ENCODE measurements around the gene H6PD.

The H6PD gene

DNA sequence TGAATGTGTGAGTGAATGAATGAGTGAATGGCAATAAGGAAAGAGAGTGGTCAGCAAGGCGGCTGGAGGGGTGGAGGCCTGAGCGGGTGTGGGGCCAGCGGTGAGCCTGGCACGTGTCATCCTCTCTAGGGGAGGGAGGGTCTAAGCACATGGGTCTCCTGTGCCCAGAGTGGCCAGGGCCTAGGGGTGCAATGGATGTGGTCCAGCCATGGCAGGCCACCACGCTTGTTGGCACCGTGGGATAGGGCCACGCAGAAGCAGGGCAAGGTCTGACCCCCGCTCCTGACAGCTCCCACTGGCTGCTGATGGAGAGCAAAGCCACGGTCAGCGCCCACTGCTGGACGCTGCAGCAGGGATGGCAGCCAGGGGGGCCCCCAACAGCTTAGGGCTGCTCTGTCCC lies 38.6 kb downstream of the H6PD start:
- DNase-seq (ENCODE audit: low read depth in 4 of 4, low spot score in 1 of 4) = no peak

DNA sequence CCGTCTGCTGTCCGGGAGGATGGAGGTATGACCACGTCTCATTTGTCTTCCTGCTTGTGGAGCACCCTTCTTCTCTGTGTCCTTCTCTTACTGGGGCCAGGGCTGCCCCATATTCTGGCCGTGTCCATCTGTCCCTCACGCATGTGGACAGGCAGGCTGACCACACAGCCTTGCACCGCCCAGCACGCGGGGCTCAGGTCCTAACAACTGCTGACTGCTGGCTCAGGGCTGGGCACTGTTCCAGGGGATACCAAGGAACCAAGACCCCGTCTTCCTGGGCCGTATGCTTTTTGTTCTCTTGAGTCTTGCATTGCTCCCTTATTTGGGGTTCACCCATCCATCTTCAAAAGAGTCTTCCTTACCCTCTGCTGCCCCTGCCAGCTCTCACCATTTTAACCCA lies 40.6 kb downstream of the H6PD start:
- DNase-seq (ENCODE audit: low read depth in 4 of 4, low spot score in 1 of 4) = no peak

DNA sequence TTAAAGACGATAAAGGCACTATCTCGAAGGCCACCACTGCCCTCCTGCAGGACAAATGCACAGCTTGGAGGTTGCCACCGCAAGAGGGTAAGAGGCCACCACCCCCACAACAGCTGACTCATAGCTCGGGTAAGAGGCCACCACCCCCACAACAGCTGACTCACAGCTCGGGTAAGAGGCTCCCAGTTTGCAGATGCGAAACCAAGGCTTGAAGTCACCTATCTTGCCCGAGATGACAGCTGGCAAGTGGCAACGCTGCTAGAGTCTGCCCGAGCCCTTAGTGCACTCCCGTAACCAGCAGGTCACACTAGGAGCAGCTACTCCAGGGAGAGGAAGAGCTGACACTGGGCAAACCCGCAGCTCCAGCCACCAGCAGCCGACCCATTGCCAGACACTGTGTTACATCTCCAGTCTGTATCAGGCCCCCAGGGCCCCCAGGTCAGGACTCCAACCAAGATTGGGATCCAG lies 41.0 kb downstream of the H6PD start:
- peak in 2 of 4 experiments; percentile 67 to 74 for DNase-seq (ENCODE audit: low read depth in 4 of 4, low spot score in 1 of 4)

DNA sequence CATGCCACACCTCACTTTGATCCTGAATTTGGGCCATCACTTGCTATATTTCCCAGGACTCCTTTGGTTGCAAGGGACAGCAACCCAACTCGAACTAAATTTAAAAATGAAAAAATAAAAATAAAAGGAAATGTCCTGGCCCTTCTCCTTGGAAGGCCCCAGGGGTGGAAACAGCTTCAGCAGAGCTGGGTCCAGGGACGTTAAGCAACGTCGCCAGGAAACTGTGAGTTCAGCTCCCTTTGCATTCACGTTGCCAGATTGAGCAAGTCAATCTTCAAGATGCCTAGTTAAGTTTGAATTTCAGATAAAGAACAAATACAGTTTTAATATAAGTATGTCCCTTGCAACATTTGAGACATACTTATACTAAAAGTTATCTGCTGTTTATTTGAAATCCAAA lies 43.5 kb downstream of the H6PD start:
- DNase-seq (ENCODE audit: low read depth in 4 of 4, low spot score in 1 of 4) = no peak

GRCh38 chr1:9278585-9279153 lies 44.1 kb downstream of the H6PD start:
- no peak for DNase-seq (ENCODE audit: low read depth in 4 of 4, low spot score in 1 of 4)

DNA sequence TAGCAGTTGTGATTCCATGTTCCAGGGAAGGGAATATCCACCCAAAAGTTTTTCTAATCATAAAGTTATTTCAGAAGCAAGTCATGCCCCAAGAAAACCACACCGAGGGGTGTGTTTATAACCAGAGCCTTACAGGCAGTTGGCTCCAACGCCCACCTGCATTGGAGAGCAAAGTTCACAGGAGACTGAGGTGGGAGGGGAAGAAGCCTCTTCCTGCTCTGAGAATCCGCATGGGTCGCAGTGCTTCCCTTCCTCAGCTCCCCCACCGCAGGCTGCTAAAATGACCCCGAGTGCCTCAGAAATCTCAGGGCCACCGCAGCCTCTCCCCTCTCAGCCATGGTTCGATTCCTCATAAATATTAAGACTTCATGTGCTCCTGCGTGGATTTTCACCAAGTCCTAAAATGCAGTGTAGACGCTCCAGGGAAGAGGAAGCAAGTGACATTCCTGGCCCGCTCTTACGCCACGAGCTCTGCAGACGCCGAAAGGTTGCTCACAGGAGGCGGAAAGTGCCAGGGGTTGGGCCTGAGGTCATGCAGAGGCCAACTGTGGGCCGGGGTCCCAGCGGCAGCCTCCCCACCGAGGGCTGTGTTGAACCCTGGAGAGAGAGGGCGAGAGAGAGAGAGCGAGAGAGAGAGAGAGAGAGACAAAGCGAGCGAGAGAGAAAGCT lies 44.7 kb downstream of the H6PD start:
- no peak for DNase-seq (ENCODE audit: low read depth in 4 of 4, low spot score in 1 of 4)

- DNase-seq (ENCODE audit: low read depth in 4 of 4, low spot score in 1 of 4) = peak in 2 of 4 experiments; percentile 55 to 56
Measured at GRCh38 chr1:9280015-9280860, 45.7 kb downstream of the H6PD start.

GRCh38 chr1:9281071-9281827 lies 46.7 kb downstream of the H6PD start:
- no peak for DNase-seq (ENCODE audit: low read depth in 4 of 4, low spot score in 1 of 4)

- DNase-seq (ENCODE audit: low read depth in 4 of 4, low spot score in 1 of 4) = no peak
Measured at GRCh38 chr1:9281908-9282695, 47.5 kb downstream of the H6PD start.

- DNase-seq (ENCODE audit: low read depth in 4 of 4, low spot score in 1 of 4) = no peak
Measured at GRCh38 chr1:9282696-9282955, 48.1 kb downstream of the H6PD start.

GRCh38 chr1:9284061-9284460 lies 49.5 kb downstream of the H6PD start:
- DNase-seq (ENCODE audit: low read depth in 4 of 4, low spot score in 1 of 4) = no peak

DNA sequence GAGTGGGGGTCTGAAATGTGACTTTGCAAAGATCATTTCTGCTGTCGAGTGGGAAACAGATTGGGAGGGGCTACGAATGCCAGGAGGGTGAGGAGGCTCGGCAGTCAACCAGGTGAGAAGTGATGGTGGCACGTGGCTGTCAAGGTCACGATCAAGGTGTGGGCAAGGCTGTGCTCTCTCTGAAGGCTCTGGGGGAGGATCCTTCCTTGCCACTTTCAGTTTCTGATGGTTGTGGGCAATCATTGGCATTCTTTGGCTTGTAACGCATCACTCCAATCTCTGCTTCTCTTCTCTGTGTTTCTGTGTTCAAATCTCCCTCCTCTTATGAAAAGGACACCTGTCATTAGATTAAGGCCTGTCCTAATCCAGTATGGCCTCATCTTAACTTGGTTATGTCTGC lies 52.0 kb downstream of the H6PD start:
- no peak for DNase-seq (ENCODE audit: low read depth in 4 of 4, low spot score in 1 of 4)

- DNase-seq (ENCODE audit: low read depth in 4 of 4, low spot score in 1 of 4) = peak; percentile 71 to 93 (median 84)
Measured at GRCh38 chr1:9289090-9289534, 54.5 kb downstream of the H6PD start.

DNA sequence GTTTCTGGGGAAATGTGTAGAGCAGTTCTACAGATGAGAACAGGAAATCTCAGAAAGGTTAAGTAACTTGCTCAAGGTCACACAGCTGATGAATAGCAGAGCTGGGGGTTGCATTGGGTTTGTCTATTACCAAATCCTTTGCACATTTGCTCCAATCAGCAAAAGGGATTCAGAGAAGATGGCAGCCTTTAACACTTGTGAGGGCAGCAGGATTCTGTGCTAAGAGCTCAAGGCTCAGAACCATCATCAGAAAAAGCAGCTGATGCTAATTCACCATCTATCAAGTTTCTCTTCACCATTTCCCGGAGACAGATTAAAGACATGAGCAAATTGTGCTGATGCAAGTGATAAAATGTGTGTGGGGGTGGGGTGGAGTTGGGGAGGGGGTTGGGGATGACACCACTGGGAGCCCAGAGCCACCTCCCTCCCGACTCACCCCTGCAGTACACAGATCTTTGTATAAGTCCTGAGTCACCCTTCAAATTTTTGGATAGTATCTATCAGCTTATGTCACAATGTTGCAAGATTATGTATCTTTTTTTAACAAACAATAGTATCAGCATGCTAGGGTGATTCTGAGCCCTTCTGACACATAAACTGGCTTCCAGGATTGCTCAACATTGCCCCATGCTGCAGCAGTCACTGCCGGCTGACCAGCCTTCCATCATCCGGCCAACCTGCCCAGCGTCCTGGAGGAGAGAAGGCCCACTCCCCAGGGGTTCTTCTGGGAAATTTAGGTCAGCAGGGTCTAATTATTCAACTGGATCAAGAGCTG lies 55.3 kb downstream of the H6PD start:
- no peak for DNase-seq (ENCODE audit: low read depth in 4 of 4, low spot score in 1 of 4)

DNA sequence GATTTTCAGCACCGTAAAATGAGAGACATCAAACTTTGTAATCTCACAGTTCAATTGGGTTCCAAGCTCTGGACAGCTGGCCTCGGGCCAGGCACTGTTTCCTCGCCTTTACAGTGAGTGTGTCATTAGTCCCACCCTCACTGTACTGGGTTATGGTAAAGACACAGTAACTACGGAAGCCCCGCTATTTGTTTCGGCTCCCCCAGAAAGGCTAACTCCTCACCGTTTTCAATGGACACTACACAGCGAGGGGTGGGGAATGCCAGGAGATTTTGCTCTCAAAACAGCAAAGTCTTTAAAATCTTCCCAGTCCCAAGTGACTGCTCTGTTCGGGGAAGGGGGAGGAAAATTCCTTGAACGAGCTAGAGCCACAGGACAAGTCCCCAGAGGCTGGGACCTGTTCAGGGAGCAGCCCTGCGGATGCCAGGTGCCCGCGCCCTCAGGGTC lies 57.4 kb downstream of the H6PD start:
- DNase-seq (ENCODE audit: low read depth in 4 of 4, low spot score in 1 of 4) = no peak

DNA sequence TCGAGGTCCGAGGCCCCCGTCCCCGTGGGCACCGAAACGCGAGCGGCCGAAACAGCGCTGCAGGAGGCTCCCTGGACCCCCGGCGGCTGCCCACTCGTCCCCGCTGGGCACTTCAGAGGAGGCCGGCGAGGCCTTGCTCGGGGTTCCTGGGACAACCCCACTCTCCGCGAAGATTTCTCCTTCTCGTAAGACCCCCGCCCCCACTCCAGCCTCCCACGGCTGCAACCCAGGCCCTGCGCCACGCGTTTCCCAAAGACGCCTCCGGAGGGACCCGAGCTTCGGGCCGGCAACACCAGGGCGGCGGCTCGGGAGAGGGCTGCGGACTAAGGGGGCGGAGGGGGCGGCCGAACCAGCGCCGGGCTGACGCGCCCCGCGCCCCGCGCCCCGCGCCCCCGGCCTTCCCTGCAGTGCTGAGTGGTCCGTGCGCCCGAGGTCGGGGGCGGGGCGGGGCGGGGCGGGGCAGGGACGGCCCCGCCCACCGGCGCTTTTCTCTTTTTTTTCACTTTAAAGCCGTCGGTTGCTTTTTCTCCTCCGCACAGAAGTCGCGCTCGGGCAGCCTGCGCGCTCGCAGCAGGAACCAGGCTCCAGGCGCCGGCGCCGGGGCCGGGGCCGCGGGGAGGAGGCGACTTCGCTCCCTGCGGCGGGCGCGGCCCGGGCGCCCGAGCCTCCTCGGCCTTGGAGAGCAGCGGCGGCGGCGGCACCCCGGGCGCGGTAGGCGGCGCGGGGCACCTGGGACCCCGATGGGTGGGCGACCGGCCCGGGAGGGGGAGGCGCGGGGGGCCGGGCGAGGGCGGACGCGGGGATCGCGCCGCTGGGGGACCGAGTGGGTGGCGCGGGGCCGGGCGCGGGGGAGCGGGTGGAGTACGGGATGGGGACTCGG lies 58.0 kb downstream of the H6PD start, which contains the start of gene SPSB1:
Gene SPSB1, plus strand, starts transcription at position 534 of the 880 bp plus-strand sequence. CDS start 62,998 bp downstream, outside the sequence.
- peak in 2 of 4 experiments; percentile 42 to 44 for DNase-seq (ENCODE audit: low read depth in 4 of 4, low spot score in 1 of 4)

DNA sequence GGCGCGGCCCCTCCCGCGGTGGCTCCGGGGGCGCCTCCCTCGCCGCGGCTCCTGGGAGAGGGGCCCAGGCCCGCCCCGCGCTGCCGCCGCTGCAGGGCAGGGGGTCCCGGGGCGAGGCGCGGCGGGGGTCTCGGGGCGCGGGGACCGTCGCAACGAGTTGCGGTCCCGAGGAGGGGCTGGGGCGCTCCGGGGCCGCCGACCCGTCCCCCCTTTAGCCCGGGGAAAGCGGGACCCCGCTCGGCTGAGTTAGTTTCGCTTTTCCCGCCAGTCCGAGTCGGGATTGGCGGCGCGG lies 58.6 kb downstream of the H6PD start:
- DNase-seq (ENCODE audit: low read depth in 4 of 4, low spot score in 1 of 4) = no peak

GRCh38 chr1:9293533-9294404 lies 59.2 kb downstream of the H6PD start:
- peak in 1 of 4 experiments; percentile 15 for DNase-seq (ENCODE audit: low read depth in 4 of 4, low spot score in 1 of 4)

Data from stimulated activated CD4-positive, alpha-beta T cell treated with anti-CD3 and anti-CD28 coated beads, Interleukin-1b, Interleukin-23, amount 100 ng/mL, for 24 hours (primary cell).